ENCODE measurements around the gene DLGAP1. TPM values are rescaled to one million over a fixed set of nuclear protein-coding genes. Genes with fewer than 3 reads are reported as not detected.
A peak's percentile ranks its signal among the peaks of the same experiment; 100 is the strongest.

DLGAP1 gene
- total RNA-seq, 1 donor from 2014 or later = 11.5 TPM

DNA sequence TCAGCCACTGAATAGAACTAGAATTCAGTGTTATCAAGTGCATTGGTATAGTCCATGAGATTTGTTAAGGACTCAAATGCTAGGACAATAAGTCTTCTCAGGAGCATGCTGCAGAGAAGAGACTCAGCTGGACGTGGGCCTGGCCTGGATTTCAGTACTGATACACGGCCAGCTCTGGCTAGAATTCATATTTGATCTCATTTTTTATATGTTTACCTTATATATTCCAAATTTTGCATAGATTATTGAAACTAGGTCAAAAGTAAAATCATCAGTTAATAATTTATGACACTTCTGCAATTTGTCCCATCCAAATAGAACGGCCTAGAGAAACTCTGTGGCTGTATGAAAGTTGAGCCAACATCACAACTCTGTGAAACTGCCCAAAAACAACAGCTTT lies 262.0 kb downstream of the DLGAP1 start:
- H3K27me3 Mint-ChIP-seq (ENCODE audit: low read depth) = no peaks in the 10 kb centered on the region
- peaks cover 3% of the 10 kb centered on the region for H3K36me3 Mint-ChIP-seq (ENCODE audit: low read depth)
- no peak for DNase-seq (ENCODE audit: low read depth, low spot score)
- peaks cover 6% of the 10 kb centered on the region for H3K9me3 Mint-ChIP-seq
- no peak overlapping the region for H3K4me3 Mint-ChIP-seq
- H3K4me1 Mint-ChIP-seq = peaks cover 23% of the 10 kb centered on the region
- TF ChIP-seq, protein P1, sequence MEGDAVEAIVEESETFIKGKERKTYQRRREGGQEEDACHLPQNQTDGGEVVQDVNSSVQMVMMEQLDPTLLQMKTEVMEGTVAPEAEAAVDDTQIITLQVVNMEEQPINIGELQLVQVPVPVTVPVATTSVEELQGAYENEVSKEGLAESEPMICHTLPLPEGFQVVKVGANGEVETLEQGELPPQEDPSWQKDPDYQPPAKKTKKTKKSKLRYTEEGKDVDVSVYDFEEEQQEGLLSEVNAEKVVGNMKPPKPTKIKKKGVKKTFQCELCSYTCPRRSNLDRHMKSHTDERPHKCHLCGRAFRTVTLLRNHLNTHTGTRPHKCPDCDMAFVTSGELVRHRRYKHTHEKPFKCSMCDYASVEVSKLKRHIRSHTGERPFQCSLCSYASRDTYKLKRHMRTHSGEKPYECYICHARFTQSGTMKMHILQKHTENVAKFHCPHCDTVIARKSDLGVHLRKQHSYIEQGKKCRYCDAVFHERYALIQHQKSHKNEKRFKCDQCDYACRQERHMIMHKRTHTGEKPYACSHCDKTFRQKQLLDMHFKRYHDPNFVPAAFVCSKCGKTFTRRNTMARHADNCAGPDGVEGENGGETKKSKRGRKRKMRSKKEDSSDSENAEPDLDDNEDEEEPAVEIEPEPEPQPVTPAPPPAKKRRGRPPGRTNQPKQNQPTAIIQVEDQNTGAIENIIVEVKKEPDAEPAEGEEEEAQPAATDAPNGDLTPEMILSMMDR (conservative IDR thresholded peaks at IDR 0.05) = no peak
- no peak overlapping the region for H3K27ac Mint-ChIP-seq (ENCODE audit: unreplicated experiment)

DNA sequence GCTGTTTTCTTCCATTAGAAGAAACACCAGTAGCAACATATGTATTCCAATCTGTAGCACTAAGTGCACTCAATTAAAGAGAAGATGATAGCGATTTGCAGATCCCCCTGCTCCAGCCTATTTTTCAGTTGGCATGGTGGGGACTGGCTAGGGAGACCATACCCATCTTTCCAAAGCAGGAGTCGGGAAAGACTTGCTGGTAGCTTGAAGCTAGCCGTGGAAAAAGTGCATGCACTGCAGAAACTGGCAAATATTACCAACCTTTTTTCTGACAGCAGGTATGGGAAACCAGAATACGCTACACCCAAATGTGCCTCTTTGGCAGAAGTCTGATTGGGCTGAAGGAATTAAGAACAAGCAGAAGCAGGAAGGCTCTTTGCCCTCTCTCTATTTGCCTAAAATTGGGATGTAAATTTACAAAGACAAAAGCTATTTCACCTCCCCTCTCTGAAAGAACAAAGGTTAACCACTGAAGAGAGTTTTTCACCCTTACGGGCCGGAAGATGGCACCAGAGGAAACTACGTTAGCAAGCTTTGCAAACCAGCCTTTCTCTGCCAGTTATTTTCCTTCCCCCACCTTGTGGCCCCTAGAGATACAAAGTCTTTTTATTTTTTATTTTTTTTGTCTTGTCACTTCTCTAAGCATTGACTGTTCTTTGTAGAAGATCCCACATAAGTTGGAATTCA lies 273.1 kb downstream of the DLGAP1 start:
- H3K4me3 Mint-ChIP-seq = no peak overlapping the region
- DNase-seq (ENCODE audit: low read depth, low spot score) = no peak
- TF ChIP-seq, protein P1 (conservative IDR thresholded peaks at IDR 0.05) = peak; percentile 43
- H3K9me3 Mint-ChIP-seq = peaks cover 15% of the 10 kb centered on the region
- no peaks in the 10 kb centered on the region for H3K27me3 Mint-ChIP-seq (ENCODE audit: low read depth)
- no peak overlapping the region for H3K27ac Mint-ChIP-seq (ENCODE audit: unreplicated experiment)
- H3K36me3 Mint-ChIP-seq (ENCODE audit: low read depth) = peaks cover 19% of the 10 kb centered on the region
- peaks cover 16% of the 10 kb centered on the region for H3K4me1 Mint-ChIP-seq

DNA sequence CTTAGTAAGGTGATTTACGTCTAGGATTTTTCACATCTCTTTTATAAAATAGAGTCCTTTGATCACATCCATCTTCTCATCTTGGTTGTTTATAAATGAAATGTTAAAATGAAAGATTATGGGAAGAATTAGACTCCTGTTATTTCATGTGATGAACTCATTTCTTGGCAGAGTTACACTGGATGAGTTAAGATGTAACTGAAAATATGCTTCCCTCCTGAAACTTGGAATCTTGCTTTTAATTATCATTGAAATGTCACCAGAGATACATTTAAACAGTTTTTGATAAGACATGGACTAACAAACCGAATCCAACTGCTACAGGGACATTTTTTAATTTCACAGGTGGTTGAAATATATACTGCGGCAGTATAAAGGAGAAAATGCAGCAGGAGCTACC lies 274.0 kb downstream of the DLGAP1 start:
- no peaks in the 10 kb centered on the region for H3K27me3 Mint-ChIP-seq (ENCODE audit: low read depth)
- TF ChIP-seq, protein P1 (conservative IDR thresholded peaks at IDR 0.05) = no peak
- H3K9me3 Mint-ChIP-seq = peaks cover 13% of the 10 kb centered on the region
- H3K4me3 Mint-ChIP-seq = no peak overlapping the region
- no peak for DNase-seq (ENCODE audit: low read depth, low spot score)
- peaks cover 16% of the 10 kb centered on the region for H3K4me1 Mint-ChIP-seq
- no peak overlapping the region for H3K27ac Mint-ChIP-seq (ENCODE audit: unreplicated experiment)
- peaks cover 12% of the 10 kb centered on the region for H3K36me3 Mint-ChIP-seq (ENCODE audit: low read depth)

DNA sequence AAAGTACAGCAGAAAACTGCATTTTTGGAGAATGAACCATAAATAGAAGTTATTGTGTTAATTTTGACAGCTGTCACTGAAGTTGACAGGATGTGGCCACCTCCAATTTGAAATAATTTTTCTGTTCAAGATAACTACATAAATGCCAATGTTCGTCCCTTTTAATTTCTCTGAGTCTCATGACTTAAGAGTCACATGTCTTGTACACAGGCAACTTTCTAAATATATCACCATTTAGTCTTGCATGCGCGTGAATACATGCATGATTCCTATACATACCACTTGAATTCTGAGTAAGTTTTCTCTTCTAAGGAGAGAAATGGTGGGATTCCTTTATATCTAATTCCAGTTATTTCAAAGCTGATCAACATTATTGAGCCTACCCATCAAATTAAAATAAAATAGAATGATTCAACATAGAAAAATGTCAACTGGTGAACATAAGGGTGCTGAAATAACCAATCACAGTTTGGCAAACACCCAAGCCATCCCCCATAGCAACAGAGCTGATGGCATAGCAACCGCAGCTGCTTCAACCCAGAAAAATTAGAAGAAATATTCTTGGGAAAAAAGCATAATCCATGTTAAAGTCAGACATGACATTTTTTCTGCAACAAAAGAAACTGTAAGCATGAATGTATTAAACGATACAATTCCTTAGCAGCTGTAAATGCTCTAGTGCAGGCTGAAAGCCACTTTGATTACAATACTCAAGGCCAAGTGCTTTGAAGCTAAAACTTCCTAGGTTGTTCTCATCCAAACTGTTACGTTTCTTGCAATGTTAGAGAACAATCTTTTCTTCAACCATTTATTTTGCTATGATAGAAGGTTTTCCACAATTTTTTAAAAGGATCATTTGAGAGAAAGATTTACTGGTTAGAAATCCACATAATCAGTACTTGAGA lies 282.7 kb downstream of the DLGAP1 start:
- Mint-ChIP-seq H3K9me3 (peaks cover 11% of the 10 kb centered on the region), H3K4me1 (no peaks in the 10 kb centered on the region), H3K4me3 (no peak overlapping the region), H3K27me3 (ENCODE audit: low read depth) (no peaks in the 10 kb centered on the region), H3K36me3 (ENCODE audit: low read depth) (peaks cover 3% of the 10 kb centered on the region), H3K27ac (ENCODE audit: unreplicated experiment) (no peak overlapping the region)
- TF ChIP-seq, protein P1 (conservative IDR thresholded peaks at IDR 0.05) = no peak
- DNase-seq (ENCODE audit: low read depth, low spot score) = no peak

DNA sequence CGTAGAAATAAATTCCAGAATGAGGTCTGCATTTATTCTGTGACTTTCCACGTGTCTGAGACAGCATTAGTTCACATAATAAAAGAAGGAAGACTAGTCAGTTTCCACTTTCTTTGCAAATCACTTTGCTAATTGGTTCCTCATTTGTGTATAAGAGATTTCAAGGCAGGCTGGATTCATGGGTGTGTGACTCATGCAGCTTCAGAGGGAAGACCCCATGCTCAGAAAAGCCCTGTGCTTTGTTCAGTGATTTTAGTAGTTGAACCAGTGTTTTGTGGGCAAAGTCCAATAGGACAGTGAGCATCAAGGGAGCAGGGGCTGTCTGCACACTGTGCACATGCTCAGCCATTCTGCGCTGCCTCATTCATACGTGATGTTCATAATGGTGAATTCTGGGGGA lies 297.8 kb downstream of the DLGAP1 start:
- no peak overlapping the region for H3K4me3 Mint-ChIP-seq
- no peak overlapping the region for H3K27ac Mint-ChIP-seq (ENCODE audit: unreplicated experiment)
- H3K4me1 Mint-ChIP-seq = peaks cover 4% of the 10 kb centered on the region
- TF ChIP-seq, protein P1 (conservative IDR thresholded peaks at IDR 0.05) = no peak
- DNase-seq (ENCODE audit: low read depth, low spot score) = no peak
- no peaks in the 10 kb centered on the region for H3K27me3 Mint-ChIP-seq (ENCODE audit: low read depth)
- peaks cover 6% of the 10 kb centered on the region for H3K9me3 Mint-ChIP-seq
- peaks cover 3% of the 10 kb centered on the region for H3K36me3 Mint-ChIP-seq (ENCODE audit: low read depth)
